DLD1 (cell line): ENCODE measurements around the gene HNRNPA0.

ENCODE experiments used
- in situ Hi-C: cut with HindIII; loops from 2 replicates; pipeline ENCODE4 v1.10.0; 2017; ENCODE audit warnings: low sequenced_read_pairs

The HNRNPA0 gene

GRCh38 chr5:137728048-137728447 lies 26.1 kb downstream of the HNRNPA0 start:
- in situ Hi-C loops = no loop called here

GRCh38 chr5:137727623-137728022 lies 26.5 kb downstream of the HNRNPA0 start:
- in situ Hi-C loops = no loop called here

- in situ Hi-C loops = no loop called here
Observed at GRCh38 chr5:137724251-137724650, 29.9 kb downstream of the HNRNPA0 start.

- in situ Hi-C loops = no loop called here
Observed at GRCh38 chr5:137718611-137719010, 35.6 kb downstream of the HNRNPA0 start.

- in situ Hi-C loops = no loop called here
Observed at GRCh38 chr5:137716337-137716736, 37.8 kb downstream of the HNRNPA0 start.

GRCh38 chr5:137715456-137715855 lies 38.7 kb downstream of the HNRNPA0 start:
- in situ Hi-C loops = no loop called here

GRCh38 chr5:137714946-137715345 lies 39.2 kb downstream of the HNRNPA0 start:
- in situ Hi-C loops = no loop called here

GRCh38 chr5:137714494-137714893 lies 39.7 kb downstream of the HNRNPA0 start:
- in situ Hi-C loops = no loop called here

- in situ Hi-C loops = no loop called here
Observed at GRCh38 chr5:137712139-137712667, 42.0 kb downstream of the HNRNPA0 start.

- in situ Hi-C loops = no loop called here
Observed at GRCh38 chr5:137710086-137710485, 44.1 kb downstream of the HNRNPA0 start.

GRCh38 chr5:137708796-137709559 lies 45.2 kb downstream of the HNRNPA0 start:
- in situ Hi-C loops = loop anchor here (5.0 kb wide), 1 partner anchor 37 kb away; no protein-coding TSS in a partner anchor

- in situ Hi-C loops = loop anchor here (5.0 kb wide), 1 partner anchor 36 kb away; no protein-coding TSS in a partner anchor
Observed at GRCh38 chr5:137708062-137708461, 46.1 kb downstream of the HNRNPA0 start.

- in situ Hi-C loops = loop anchor here (5.0 kb wide), 1 partner anchor 35 kb away; no protein-coding TSS in a partner anchor
Observed at GRCh38 chr5:137706841-137707240, 47.3 kb downstream of the HNRNPA0 start.

GRCh38 chr5:137705106-137705505 lies 49.1 kb downstream of the HNRNPA0 start:
- in situ Hi-C loops = loop anchor here (5.0 kb wide), 1 partner anchor 33 kb away; no protein-coding TSS in a partner anchor

- in situ Hi-C loops = no loop called here
Observed at GRCh38 chr5:137703565-137703964, 50.6 kb downstream of the HNRNPA0 start.

- in situ Hi-C loops = no loop called here
Observed at GRCh38 chr5:137700282-137700680, 53.9 kb downstream of the HNRNPA0 start.

GRCh38 chr5:137699336-137700281 lies 54.6 kb downstream of the HNRNPA0 start:
- in situ Hi-C loops = no loop called here

- in situ Hi-C loops = no loop called here
Observed at GRCh38 chr5:137696481-137696880, 57.7 kb downstream of the HNRNPA0 start.

- in situ Hi-C loops = no loop called here
Observed at GRCh38 chr5:137695651-137696428, 58.3 kb downstream of the HNRNPA0 start.
